Left lung (tissue), 10 donors: ENCODE results near the gene FKBP11. TPM values are rescaled to one million over a fixed set of nuclear protein-coding genes. Genes with fewer than 3 reads are reported as not detected.
A peak's percentile ranks its signal among the peaks of the same experiment; 100 is the strongest.

Source experiments
- ATAC-seq: fragments of 200-7000 bp; cut with Tn5 transposase; one replicate; pipeline ENCODE4 v1.9.1; 2020; ENCODE audit warnings: moderate library complexity
- DNase-seq, 4 donors: peaks; one replicate each; pipeline ENCODE4 v3.0.0-alpha.2; 2013 to 2020
- H3K27ac ChIP-seq, 2 donors: fragments of 200-600 bp; sonication (generic) in 1 of 2; one replicate each; pipeline versions ENCODE4 v1.5.0 to v1.8.0; 2020 to 2021
- H3K27me3 ChIP-seq, 2 donors: fragments of 200-600 bp; sonication (generic) in 1 of 2; one replicate each; pipeline versions ENCODE4 v1.5.0 to v1.8.0; 2020 to 2021
- H3K36me3 ChIP-seq, 2 donors: fragments of 200-600 bp; sonication (generic) in 1 of 2; one replicate each; pipeline versions ENCODE4 v1.5.0 to v1.8.0; 2020 to 2021
- H3K4me1 ChIP-seq, 2 donors: fragments of 200-600 bp; one replicate each; pipeline ENCODE4 v1.8.0; 2021
- H3K4me3 ChIP-seq, 2 donors: fragments of 200-600 bp; sonication (generic) in 1 of 2; one replicate each; pipeline versions ENCODE4 v1.5.0 to v1.8.0; 2020 to 2021; ENCODE audit warnings: mild to moderate bottlenecking in 1 of 2
- H3K9me3 ChIP-seq, 2 donors: fragments of 200-600 bp; sonication (generic) in 1 of 2; one replicate each; pipeline versions ENCODE4 v1.5.0 to v1.8.0; 2020 to 2021
- intact Hi-C, 2 donors: fragments of 100-400 bp; cut with DNase I; formaldehyde crosslinking; loops; one replicate each; pipeline versions ENCODE4 v1.11.2 to v1.14.2; 2022
- polyA plus RNA-seq, 6 donors: library from polyadenylated mRNA; unstranded; fragments of 120-200 nt; gene quantifications; one replicate each; pipeline ENCODE4 v1.2.1, GENCODE V29; 2013; ENCODE audit not compliant: insufficient read length in 6 of 6
- total RNA-seq, 2 donors: library from RNA; stranded (reverse); fragmentation: NEBNext Ultra II Directional; extraction: Animal tissue kit (Norgen Biotek cat#: 25700); gene quantifications; one replicate each; pipeline ENCODE4 v1.2.1, GENCODE V29; 2021
- TF ChIP-seq, protein P1 (sequence below), 2 donors: fragments of 200-600 bp; sonication (generic) in 1 of 2; IDR thresholded peaks; one replicate each; pipeline versions ENCODE4 v1.5.0 to v1.8.0; 2021; ENCODE audit warnings: antibody characterized with exemption in 2 of 2
- donor health status: DM: no; HTN: yes; CAD: no.
- donor health status: DM: no; HTN: no; CAD: no.

The FKBP11 gene
- total and polyA plus RNA-seq, 8 donors, result 17.2 to 87.4 (median 24.7) TPM

GRCh38 chr12:48972952-48973483 is 47.7 kb upstream of the FKBP11 start:
- H3K4me3 ChIP-seq, result no peak overlapping the region
- H3K27ac ChIP-seq, result no peak overlapping the region
- TF ChIP-seq, protein P1, sequence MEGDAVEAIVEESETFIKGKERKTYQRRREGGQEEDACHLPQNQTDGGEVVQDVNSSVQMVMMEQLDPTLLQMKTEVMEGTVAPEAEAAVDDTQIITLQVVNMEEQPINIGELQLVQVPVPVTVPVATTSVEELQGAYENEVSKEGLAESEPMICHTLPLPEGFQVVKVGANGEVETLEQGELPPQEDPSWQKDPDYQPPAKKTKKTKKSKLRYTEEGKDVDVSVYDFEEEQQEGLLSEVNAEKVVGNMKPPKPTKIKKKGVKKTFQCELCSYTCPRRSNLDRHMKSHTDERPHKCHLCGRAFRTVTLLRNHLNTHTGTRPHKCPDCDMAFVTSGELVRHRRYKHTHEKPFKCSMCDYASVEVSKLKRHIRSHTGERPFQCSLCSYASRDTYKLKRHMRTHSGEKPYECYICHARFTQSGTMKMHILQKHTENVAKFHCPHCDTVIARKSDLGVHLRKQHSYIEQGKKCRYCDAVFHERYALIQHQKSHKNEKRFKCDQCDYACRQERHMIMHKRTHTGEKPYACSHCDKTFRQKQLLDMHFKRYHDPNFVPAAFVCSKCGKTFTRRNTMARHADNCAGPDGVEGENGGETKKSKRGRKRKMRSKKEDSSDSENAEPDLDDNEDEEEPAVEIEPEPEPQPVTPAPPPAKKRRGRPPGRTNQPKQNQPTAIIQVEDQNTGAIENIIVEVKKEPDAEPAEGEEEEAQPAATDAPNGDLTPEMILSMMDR (IDR thresholded peaks at IDR 0.05), result no peak
- H3K9me3 ChIP-seq, result no peaks in the 10 kb centered on the region
- H3K4me1 ChIP-seq, result peaks cover 15 to 49% of the 10 kb centered on the region in 2 donors
- H3K27me3 ChIP-seq, result peaks cover 66 to 92% of the 10 kb centered on the region in 2 donors
- no peak for ATAC-seq
- intact Hi-C loops, result no loop called here
- no peak for DNase-seq
- H3K36me3 ChIP-seq, result no peaks in the 10 kb centered on the region

DNA sequence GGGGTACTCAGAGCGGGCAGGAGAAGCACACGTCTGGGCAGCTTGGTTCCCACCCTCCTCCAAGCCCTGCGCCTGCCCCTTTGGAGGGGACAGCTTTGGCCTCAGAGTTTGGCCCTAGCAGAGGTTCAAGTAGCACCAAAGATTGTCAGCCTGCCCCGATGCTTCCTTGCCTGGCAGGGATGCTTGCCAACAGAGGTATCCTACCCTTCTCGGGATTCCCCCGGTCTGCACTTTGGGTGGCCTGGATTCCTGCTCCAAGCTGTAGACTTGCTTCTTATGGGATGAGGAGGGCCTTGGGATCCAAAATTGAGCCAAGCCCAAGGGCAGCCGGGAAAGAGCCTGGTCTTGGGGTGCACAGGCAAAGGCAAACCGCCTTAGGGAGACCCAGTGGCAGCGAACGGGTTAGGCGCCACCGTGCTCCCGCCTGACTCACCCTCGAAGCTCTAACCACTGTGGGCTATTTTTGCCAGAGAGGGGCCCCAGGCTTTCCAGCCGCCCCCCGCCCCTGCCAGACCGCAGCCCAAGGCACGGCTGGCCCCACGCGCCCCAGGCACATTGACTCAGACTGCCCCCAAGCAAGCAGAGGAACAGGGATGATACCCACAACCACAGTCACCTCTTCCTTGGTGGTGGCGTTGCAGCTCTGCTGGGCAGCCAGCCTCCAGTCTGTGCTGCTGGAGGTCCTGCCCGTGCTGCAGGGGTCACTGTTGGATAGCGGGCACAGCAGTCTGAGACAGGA is 47.1 kb upstream of the FKBP11 start:
- H3K27ac ChIP-seq, result no peak overlapping the region
- peaks cover 12 to 45% of the 10 kb centered on the region in 2 donors for H3K4me1 ChIP-seq
- no peaks in the 10 kb centered on the region for H3K9me3 ChIP-seq
- TF ChIP-seq, protein P1 (IDR thresholded peaks at IDR 0.05), result no peak
- ATAC-seq, result no peak
- intact Hi-C loops, result no loop called here
- DNase-seq, result peak in 1 of 4 donors; percentile 52
- no peaks in the 10 kb centered on the region for H3K36me3 ChIP-seq
- H3K27me3 ChIP-seq, result peaks cover 59 to 86% of the 10 kb centered on the region in 2 donors
- no peak overlapping the region for H3K4me3 ChIP-seq

- Histone ChIP-seq H3K4me1 (peaks cover 12 to 45% of the 10 kb centered on the region in 2 donors), H3K27me3 (peaks cover 45 to 70% of the 10 kb centered on the region in 2 donors), H3K9me3 (no peaks in the 10 kb centered on the region), H3K36me3 (no peaks in the 10 kb centered on the region), H3K4me3 (no peak overlapping the region), H3K27ac (no peak overlapping the region)
- no peak for DNase-seq
- ATAC-seq, result no peak
- intact Hi-C loops, result no loop called here
- TF ChIP-seq, protein P1 (IDR thresholded peaks at IDR 0.05), result no peak
Observed at GRCh38 chr12:48970702-48971334, 45.5 kb upstream of the FKBP11 start.

DNA sequence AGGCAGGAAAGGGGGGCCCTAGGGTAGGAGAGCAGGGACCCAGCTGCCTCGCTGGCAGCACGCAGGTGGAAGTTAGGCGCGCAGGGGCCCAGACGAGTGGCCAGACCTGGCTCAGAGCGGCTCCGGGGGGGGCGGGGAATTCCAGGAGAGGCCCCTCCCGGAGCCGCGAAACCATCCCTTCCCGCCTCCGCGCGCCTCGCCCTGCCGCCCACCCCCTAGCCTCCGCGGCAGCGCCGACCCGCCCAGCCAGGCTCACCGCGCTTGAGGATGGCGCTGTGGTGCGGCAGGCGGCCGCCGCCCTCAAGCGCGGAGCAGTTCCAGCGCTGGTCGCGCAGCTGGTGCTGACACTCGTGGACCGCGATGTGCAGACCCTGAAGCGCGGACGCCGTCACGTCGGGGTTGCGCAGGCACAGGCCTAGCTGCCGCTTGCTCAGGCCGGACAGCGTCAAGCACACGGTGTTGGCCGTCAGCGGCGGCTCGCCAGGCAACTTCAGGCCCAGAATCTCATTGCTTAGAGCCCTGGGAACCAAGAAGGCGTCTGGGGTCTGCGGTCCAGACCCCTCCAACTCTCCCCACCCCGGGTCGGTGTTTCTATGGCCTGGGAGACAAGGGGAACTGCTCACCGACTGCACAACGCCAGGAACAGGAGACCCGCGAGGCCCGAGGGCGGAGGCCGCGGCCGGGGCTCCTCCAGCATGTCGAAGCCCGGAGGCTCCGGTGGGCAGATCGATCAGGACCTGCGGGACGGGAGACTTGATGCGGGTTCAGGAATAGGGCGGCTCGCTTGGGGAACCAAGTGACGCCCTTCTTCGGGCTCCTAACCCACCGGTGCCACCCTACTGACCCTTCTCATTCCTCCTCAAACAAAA is 44.8 kb upstream of the FKBP11 start:
- Histone ChIP-seq H3K4me3 (no peak overlapping the region), H3K27me3 (peaks cover 44 to 64% of the 10 kb centered on the region in 2 donors), H3K4me1 (peaks cover 12 to 45% of the 10 kb centered on the region in 2 donors), H3K27ac (no peak overlapping the region), H3K36me3 (no peaks in the 10 kb centered on the region), H3K9me3 (no peaks in the 10 kb centered on the region)
- TF ChIP-seq, protein P1 (IDR thresholded peaks at IDR 0.05), result no peak
- peak in 1 of 4 donors; percentile 79 for DNase-seq
- peak; percentile 58 for ATAC-seq
- intact Hi-C loops, result no loop called here
